SKM-1 (cell line): ENCODE data around the gene ZNF546.
"Not testable (repeated sequence)": the region's sequence is repeated elsewhere in the genome, so short reads cannot be mapped to it uniquely, and the experiment has no call there.

Source experiments
- DNase-seq: peaks from one replicate; lab custom pipeline; 2025; ENCODE audit not compliant: unreplicated experiment; lab: John Stamatoyannopoulos, UW

Gene ZNF546

GRCh38 chr19:39996811-39997637, at the start of gene ZNF546:
Gene ZNF546, plus strand, starts transcription at chr19:39997060. Its CDS starts 1,267 bp downstream, at chr19:39998327.
- DNase-seq, result peak; percentile 49

GRCh38 chr19:39949026-39949747, 47.7 kb upstream of the ZNF546 start:
- DNase-seq, result no peak

GRCh38 chr19:39951065-39951650, 45.7 kb upstream of the ZNF546 start:
- DNase-seq, result no peak

GRCh38 chr19:39951686-39952085, 45.2 kb upstream of the ZNF546 start:
- no peak for DNase-seq

GRCh38 chr19:39953915-39954314, 42.9 kb upstream of the ZNF546 start:
- DNase-seq, result no peak

- DNase-seq, result not testable (repeated sequence)
These were observed 39.0 kb upstream of the ZNF546 start for GRCh38 chr19:39957886-39958285.

- DNase-seq, result not testable (repeated sequence)
These were observed 37.9 kb upstream of the ZNF546 start for GRCh38 chr19:39958942-39959341.

- not testable (repeated sequence) for DNase-seq
These were observed 37.5 kb upstream of the ZNF546 start for GRCh38 chr19:39959407-39959806.

- no peak for DNase-seq
These were observed 33.0 kb upstream of the ZNF546 start for GRCh38 chr19:39963898-39964297.

- no peak for DNase-seq
These were observed 30.2 kb upstream of the ZNF546 start for GRCh38 chr19:39966617-39967016.

- no peak for DNase-seq
These were observed 29.3 kb upstream of the ZNF546 start for GRCh38 chr19:39967561-39967960.

GRCh38 chr19:39968789-39969188, 28.1 kb upstream of the ZNF546 start:
- DNase-seq, result no peak

GRCh38 chr19:39969266-39969665, 27.6 kb upstream of the ZNF546 start:
- DNase-seq, result no peak

GRCh38 chr19:39969681-39970424, 27.0 kb upstream of the ZNF546 start:
- no peak for DNase-seq

- DNase-seq, result no peak
These were observed 26.5 kb upstream of the ZNF546 start for GRCh38 chr19:39970425-39970674.

- peak; percentile 99 for DNase-seq
These were observed 26.0 kb upstream of the ZNF546 start, which contains the start of gene PSMC4 for GRCh38 chr19:39970675-39971379. Gene PSMC4, plus strand, starts transcription at chr19:39971165. Its CDS starts 38 bp downstream, at chr19:39971203.

- DNase-seq, result no peak
These were observed 25.4 kb upstream of the ZNF546 start for GRCh38 chr19:39971380-39972035.

GRCh38 chr19:39974377-39975155, 22.3 kb upstream of the ZNF546 start:
- no peak for DNase-seq

- no peak for DNase-seq
These were observed 14.0 kb upstream of the ZNF546 start for GRCh38 chr19:39982883-39983282.
